Liver (tissue), 3 donors: ENCODE results near the gene CARD11.

ENCODE experiments used
- HNF4A ChIP-seq, 2 donors: conservative IDR thresholded peaks; 2 replicates each; pipeline ENCODE4 v1.6.1; 2016; ENCODE audit warnings: antibody characterized with exemption in 2 of 2, mild to moderate bottlenecking in 2 of 2
- HNF4G ChIP-seq: IDR thresholded peaks from 2 replicates; pipeline ENCODE4 v1.6.1; 2016; ENCODE audit warnings: antibody characterized with exemption
- RAD21 ChIP-seq, 2 donors: IDR thresholded peaks; 2 replicates each; pipeline ENCODE4 v1.6.1; 2016; ENCODE audit warnings: antibody characterized with exemption in 2 of 2, mild to moderate bottlenecking in 2 of 2
- RXRA ChIP-seq, 2 donors: IDR thresholded peaks; 2 replicates each; pipeline ENCODE4 v1.6.1; 2017 to 2018; ENCODE audit warnings: antibody characterized with exemption in 2 of 2, mild to moderate bottlenecking in 1 of 2
- SP1 ChIP-seq: IDR thresholded peaks from 2 replicates; pipeline ENCODE4 v1.6.1; 2018; ENCODE audit warnings: antibody characterized with exemption, mild to moderate bottlenecking
- TAF1 ChIP-seq: conservative IDR thresholded peaks from 2 replicates; pipeline ENCODE4 v1.6.1; 2016; ENCODE audit warnings: antibody characterized with exemption, mild to moderate bottlenecking
- YY1 ChIP-seq: IDR thresholded peaks from 2 replicates; pipeline ENCODE4 v1.6.1; 2016; ENCODE audit warnings: antibody characterized with exemption, mild to moderate bottlenecking
- TF ChIP-seq, protein P1 (sequence below): fragments of 150-350 bp; IDR thresholded peaks from 2 replicates; pipeline ENCODE4 v1.5.1; 2017; ENCODE audit warnings: improper control_type of control experiment, low read depth, low read length; ENCODE audit not compliant: missing input control
- TF ChIP-seq, protein P2 (sequence below): IDR thresholded peaks from 2 replicates; pipeline ENCODE4 v1.6.1; 2016; ENCODE audit warnings: antibody characterized with exemption
- TF ChIP-seq, protein P3 (sequence below): IDR thresholded peaks from 2 replicates; pipeline ENCODE4 v1.6.1; 2016; ENCODE audit warnings: antibody characterized with exemption
- TF ChIP-seq, protein P4 (sequence below): IDR thresholded peaks from 2 replicates; pipeline ENCODE4 v1.6.1; 2016; ENCODE audit warnings: antibody characterized with exemption, mild to moderate bottlenecking
- donor health status: healthy.
- donor health status: healthy.

DNA sequence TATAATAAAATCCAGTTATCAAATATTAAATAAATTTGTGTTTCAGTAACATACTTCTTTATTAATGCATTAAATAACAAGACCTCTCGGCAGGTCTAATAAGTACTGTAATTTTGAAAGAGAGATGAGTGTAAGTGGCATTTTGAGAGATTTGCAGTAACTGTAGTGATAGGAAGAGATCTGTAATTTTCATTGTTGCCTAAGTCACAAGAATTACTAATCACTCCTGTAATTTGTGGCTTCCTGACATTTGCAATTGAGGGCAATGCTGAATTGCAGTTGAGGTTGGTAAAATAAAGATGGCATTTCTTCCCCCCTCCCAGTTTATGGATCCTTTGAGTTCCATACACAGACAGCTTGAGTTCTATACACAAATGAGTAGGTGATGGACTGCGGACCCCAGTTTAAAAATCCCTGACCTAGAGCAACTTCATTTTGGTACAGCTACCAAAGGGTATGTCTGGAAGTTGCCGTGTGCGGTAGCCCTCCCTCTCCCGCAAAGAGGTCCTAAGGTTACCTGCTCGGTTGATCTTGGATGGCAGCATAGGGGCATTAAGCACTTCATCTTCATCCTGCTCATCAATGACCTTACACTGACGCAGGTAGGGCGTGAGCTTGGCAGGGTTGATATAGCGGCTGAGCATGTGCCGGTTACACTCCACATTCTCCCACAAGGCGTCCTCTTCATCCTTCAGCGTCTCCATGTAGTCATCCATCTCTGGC lies 96.4 kb downstream of the CARD11 start:
- TF ChIP-seq RAD21 (IDR thresholded peaks at IDR 0.05) (no peak), HNF4G (no peak), YY1 (no peak), SP1 (no peak), TAF1 (no peak), HNF4A (conservative IDR thresholded peaks at IDR 0.05) (no peak), RXRA (IDR thresholded peaks at IDR 0.05) (no peak)
- TF ChIP-seq, protein P1, sequence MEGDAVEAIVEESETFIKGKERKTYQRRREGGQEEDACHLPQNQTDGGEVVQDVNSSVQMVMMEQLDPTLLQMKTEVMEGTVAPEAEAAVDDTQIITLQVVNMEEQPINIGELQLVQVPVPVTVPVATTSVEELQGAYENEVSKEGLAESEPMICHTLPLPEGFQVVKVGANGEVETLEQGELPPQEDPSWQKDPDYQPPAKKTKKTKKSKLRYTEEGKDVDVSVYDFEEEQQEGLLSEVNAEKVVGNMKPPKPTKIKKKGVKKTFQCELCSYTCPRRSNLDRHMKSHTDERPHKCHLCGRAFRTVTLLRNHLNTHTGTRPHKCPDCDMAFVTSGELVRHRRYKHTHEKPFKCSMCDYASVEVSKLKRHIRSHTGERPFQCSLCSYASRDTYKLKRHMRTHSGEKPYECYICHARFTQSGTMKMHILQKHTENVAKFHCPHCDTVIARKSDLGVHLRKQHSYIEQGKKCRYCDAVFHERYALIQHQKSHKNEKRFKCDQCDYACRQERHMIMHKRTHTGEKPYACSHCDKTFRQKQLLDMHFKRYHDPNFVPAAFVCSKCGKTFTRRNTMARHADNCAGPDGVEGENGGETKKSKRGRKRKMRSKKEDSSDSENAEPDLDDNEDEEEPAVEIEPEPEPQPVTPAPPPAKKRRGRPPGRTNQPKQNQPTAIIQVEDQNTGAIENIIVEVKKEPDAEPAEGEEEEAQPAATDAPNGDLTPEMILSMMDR, result no peak
- TF ChIP-seq, protein P2, sequence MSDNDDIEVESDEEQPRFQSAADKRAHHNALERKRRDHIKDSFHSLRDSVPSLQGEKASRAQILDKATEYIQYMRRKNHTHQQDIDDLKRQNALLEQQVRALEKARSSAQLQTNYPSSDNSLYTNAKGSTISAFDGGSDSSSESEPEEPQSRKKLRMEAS, result no peak
- TF ChIP-seq, protein P3, sequence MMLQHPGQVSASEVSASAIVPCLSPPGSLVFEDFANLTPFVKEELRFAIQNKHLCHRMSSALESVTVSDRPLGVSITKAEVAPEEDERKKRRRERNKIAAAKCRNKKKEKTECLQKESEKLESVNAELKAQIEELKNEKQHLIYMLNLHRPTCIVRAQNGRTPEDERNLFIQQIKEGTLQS, result no peak
- TF ChIP-seq, protein P4, sequence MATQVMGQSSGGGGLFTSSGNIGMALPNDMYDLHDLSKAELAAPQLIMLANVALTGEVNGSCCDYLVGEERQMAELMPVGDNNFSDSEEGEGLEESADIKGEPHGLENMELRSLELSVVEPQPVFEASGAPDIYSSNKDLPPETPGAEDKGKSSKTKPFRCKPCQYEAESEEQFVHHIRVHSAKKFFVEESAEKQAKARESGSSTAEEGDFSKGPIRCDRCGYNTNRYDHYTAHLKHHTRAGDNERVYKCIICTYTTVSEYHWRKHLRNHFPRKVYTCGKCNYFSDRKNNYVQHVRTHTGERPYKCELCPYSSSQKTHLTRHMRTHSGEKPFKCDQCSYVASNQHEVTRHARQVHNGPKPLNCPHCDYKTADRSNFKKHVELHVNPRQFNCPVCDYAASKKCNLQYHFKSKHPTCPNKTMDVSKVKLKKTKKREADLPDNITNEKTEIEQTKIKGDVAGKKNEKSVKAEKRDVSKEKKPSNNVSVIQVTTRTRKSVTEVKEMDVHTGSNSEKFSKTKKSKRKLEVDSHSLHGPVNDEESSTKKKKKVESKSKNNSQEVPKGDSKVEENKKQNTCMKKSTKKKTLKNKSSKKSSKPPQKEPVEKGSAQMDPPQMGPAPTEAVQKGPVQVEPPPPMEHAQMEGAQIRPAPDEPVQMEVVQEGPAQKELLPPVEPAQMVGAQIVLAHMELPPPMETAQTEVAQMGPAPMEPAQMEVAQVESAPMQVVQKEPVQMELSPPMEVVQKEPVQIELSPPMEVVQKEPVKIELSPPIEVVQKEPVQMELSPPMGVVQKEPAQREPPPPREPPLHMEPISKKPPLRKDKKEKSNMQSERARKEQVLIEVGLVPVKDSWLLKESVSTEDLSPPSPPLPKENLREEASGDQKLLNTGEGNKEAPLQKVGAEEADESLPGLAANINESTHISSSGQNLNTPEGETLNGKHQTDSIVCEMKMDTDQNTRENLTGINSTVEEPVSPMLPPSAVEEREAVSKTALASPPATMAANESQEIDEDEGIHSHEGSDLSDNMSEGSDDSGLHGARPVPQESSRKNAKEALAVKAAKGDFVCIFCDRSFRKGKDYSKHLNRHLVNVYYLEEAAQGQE, result no peak
